Nucleus accumbens (tissue), 56 donors: ENCODE measurements around the gene EFCAB6.

ENCODE experiments used
- DNase-seq, 56 donors: peaks; one replicate each; lab custom pipeline; 2025; lab: John Stamatoyannopoulos, UW

EFCAB6 gene

DNA sequence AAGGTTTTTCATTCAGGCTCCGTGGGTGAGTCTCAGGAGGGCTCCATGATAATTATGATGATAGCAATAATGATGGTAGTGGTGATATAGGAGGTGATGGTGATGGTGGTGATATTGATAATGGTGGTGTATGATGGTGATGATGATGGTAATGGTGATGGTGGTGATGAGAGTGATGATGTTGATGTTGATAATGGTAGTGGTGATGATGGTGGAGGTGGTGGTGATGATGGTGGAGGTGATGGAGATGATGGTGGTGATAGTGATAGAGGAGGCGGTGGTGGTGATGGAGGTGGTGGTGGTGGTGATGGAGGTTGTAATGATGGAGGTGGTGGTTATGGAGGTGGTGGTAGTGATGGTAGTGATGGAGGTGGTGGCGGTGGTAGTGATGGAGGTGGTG, 320.9 kb downstream of the EFCAB6 start:
- DNase-seq, result no peak

DNA sequence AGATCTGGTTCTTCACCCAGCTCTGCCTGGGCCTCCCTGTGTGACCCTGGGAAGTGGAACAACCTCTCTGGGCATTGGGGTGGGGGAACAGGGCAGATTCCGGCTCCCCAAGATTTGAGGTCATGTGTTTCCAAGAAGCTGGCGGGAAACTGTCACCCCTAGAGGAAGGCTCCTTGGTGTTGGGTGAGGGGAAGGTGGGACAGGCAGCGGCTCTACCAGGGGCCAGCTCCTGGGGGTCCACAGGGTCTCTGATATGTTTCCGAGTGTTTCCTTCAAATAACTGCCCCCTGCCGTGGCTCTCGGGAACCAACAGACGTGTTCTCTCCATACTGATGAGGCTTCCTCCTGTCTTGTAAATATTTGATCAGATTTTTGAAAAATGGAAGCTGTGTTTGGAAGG, 321.8 kb downstream of the EFCAB6 start:
- no peak for DNase-seq

- peak in 1 of 56 donors; percentile 6 for DNase-seq
Measured at GRCh38 chr22:43488937-43489336, 323.2 kb downstream of the EFCAB6 start.

DNA sequence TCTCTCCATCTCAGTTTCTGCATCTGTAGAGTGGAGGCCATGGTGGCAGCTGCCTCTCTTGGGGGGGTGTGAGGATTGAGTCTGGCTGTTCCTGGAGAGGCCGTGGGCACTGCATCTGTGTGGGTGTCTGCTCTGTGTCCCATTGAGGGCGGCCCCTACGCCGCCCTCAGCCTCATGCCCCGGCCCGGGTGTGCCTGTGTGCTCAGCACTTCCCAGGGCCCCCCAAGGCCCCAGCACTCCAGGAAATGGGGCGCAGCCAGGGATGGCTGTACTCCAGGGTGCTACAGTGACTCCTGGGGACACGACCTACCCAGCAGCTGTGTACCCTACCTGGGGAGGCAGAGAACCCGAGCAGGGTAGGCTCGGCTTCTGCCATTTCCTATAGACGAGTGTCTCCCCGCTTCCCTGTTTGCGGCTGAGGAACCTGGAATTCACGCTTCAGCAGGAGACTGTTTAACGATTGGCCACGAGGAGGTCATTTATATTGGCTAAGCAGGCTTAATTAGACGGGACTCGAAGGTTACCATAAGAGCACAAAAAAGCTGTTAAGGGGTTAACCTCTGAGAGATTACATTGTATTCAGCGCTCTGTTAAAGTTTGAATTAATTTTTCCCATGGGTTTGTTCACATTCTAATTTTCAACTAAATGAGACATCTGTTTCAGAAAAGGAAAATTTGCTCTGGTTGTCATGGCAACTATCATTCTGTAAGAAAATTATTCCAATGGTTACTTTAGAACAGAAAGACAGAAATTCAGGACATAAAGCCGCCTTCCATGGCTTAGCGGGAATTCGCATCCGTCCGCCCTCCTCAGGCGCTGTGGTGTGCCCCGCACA, 323.9 kb downstream of the EFCAB6 start:
- DNase-seq, result no peak

DNA sequence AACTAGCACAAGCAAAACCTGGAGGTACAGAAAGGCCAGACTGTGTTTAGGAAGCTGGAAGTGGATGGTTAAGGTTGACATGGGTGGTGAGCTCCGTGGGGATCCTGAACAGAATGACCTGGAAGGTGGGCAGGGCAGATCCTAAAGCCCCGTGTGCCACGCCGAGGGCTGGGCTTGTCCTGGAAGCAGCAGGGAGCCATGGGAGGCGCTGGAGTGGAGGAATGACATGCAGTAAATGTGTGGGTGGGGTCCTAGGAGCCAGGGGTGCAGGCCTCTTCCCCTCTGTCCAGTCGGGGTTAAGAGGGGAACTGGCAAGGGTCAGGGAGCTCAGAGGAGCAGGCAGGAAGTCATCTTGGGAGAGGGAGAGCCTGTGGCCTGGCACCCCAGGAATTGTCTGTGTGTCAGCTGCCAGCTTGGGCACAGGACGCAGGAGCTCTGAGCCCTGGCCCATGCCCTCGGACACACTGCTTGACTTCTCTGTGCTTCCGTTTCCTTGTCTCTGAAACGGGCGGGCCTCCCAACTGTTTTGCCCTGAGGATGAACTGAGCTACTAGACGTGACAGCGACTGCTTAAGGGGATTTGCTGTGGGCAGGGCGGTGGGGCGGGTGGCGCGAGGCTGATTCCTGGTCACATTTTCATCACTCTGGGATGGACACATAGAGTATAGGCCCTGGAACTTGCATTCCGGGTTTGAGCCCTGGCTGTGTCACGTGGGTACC, 324.6 kb downstream of the EFCAB6 start:
- DNase-seq, result no peak

- DNase-seq, result no peak
Measured at GRCh38 chr22:43485502-43486089, 326.5 kb downstream of the EFCAB6 start.

DNA sequence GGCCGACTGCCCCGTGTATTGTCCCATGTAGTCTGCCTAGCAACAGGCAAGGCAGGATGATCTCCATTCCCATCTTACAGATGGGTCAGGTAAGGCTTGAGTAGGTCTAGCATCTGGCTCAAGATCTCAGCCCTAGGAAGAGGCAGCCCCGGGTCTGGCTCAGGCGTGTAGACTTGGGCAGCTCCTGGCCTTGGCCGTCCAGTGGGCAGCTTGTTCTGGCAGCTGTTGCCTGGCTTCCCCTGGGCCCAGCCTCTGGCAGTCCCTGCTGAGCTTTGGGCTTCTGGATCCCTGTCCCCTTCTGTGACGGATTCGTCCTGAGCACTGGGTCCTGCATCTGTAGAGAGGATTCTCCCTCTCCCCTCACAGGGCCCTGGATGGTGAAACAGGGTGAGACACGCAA, 327.9 kb downstream of the EFCAB6 start:
- no peak for DNase-seq

- no peak for DNase-seq
Measured at GRCh38 chr22:43483669-43484068, 328.4 kb downstream of the EFCAB6 start.

DNA sequence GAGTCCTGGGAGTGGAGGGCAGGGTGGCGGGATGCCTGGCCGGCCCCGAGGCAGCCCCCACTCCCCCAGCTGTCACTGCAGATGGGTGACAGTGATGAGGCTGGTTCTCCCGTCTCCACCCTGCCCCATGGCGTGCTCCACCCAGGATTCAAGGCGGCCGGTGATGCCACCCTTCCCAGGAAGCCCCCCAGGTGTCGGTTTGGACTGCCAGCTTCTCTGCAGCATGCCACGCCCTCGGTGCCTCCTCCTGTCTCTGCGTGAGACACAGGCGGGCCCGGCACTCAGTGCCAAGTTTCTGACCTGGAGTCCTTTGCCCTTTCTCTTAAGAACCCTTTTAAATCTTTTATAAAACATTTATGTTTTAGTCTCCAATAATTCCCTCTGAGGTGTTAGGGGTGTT, 328.8 kb downstream of the EFCAB6 start:
- DNase-seq, result no peak

GRCh38 chr22:43482318-43482625, 329.8 kb downstream of the EFCAB6 start:
- no peak for DNase-seq

- peak in 1 of 56 donors; percentile 36 for DNase-seq
Measured at GRCh38 chr22:43481568-43482317, 330.4 kb downstream of the EFCAB6 start.

DNA sequence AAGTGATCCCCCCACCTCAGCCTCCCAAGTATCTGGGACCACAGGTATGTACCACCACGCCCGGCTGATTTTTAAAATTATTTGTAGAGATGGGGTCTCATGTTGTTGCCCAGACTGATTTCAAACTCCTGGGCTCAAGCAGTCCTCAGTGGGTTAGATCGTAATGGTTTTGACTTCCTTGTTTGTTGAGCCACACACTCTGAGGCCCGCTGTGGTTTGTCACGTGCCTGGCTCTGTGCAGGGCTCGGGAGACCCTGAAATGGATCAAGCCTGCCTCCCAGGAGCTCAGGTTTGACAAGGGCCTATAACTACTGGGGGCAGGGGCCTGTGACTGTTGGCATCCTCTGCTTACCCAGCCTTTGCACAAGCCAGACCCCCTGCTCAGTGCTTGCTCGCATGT, 332.1 kb downstream of the EFCAB6 start:
- DNase-seq, result no peak

- DNase-seq, result no peak
Measured at GRCh38 chr22:43479301-43479950, 332.7 kb downstream of the EFCAB6 start.
